ENCODE results near the gene SPRYD3.

SPRYD3 gene

GRCh38 chr12:53077030-53077429 is 2.2 kb downstream of the SPRYD3 start:
- no peak for DNase-seq (ENCODE audit: low read depth)

- no peak for DNase-seq (ENCODE audit: low read depth)
Measured at GRCh38 chr12:53076461-53076860, 2.7 kb downstream of the SPRYD3 start.

- no peak for DNase-seq (ENCODE audit: low read depth)
Measured at GRCh38 chr12:53074999-53075370, 4.2 kb downstream of the SPRYD3 start.

- no peak for DNase-seq (ENCODE audit: low read depth)
Measured at GRCh38 chr12:53074283-53074998, 4.7 kb downstream of the SPRYD3 start.

GRCh38 chr12:53073881-53074280 is 5.3 kb downstream of the SPRYD3 start:
- DNase-seq (ENCODE audit: low read depth): no peak

- DNase-seq (ENCODE audit: low read depth): no peak
Measured at GRCh38 chr12:53071591-53072551, 7.3 kb downstream of the SPRYD3 start.

- DNase-seq (ENCODE audit: low read depth): no peak
Measured at GRCh38 chr12:53070877-53071492, 8.2 kb downstream of the SPRYD3 start.

- DNase-seq (ENCODE audit: low read depth): no peak
Measured at GRCh38 chr12:53069621-53070410, 9.4 kb downstream of the SPRYD3 start.

- no peak for DNase-seq (ENCODE audit: low read depth)
Measured at GRCh38 chr12:53068811-53069585, 10.2 kb downstream of the SPRYD3 start.

- no peak for DNase-seq (ENCODE audit: low read depth)
Measured at GRCh38 chr12:53067993-53068770, 11.0 kb downstream of the SPRYD3 start.

- DNase-seq (ENCODE audit: low read depth): no peak
Measured at GRCh38 chr12:53067074-53067992, 11.9 kb downstream of the SPRYD3 start.

GRCh38 chr12:53065975-53066931 is 12.9 kb downstream of the SPRYD3 start:
- peak; percentile 58 for DNase-seq (ENCODE audit: low read depth)

- DNase-seq (ENCODE audit: low read depth): no peak
Measured at GRCh38 chr12:53065470-53065869, 13.7 kb downstream of the SPRYD3 start.

- no peak for DNase-seq (ENCODE audit: low read depth)
Measured at GRCh38 chr12:53064613-53065436, 14.4 kb downstream of the SPRYD3 start.

- no peak for DNase-seq (ENCODE audit: low read depth)
Measured at GRCh38 chr12:53063708-53064612, 15.2 kb downstream of the SPRYD3 start.

Data from stimulated activated CD8-positive, alpha-beta memory T cell treated with anti-CD3 and anti-CD28 coated beads, Interleukin-12 subunit alpha, Interleukin-12 subunit beta, amount 100 ng/mL, for 1 hour (primary cell).